ENCODE results near the gene PDHB. TPM values are rescaled to one million over a fixed set of nuclear protein-coding genes. Genes with fewer than 3 reads are reported as not detected.
A peak's percentile ranks its signal among the peaks of the same experiment; 100 is the strongest.

The PDHB gene
- total and polyA plus RNA-seq, 2 donors (not counting 1 experiment from before 2014, with no cell fraction given): 69.9 to 201 TPM

GRCh38 chr3:58419780-58420507, 13.7 kb downstream of the PDHB start:
- Histone ChIP-seq H3K36me3 (ENCODE audit: control insufficient read depth, insufficient read depth, low read length) (peaks cover 5% of the 10 kb centered on the region), H3K4me3 (replicated peaks in 1 of 4; ENCODE audit: control extremely low read depth in 1 of 4, insufficient read depth in 1 of 4, low read depth in 3 of 4, low read length in 4 of 4) (no peak overlapping the region), H3K4me1 (ENCODE audit: control insufficient read depth, extremely low read depth, insufficient read depth, low read length) (no peaks in the 10 kb centered on the region), H4K20me1 (ENCODE audit: control insufficient read depth, extremely low read depth, insufficient read depth, low read length) (no peaks in the 10 kb centered on the region), H2AFZ (ENCODE audit: low read length) (no peak overlapping the region), H3K27me3 (ENCODE audit: control insufficient read depth, insufficient read depth, low read length) (no peaks in the 10 kb centered on the region), H3K27ac (ENCODE audit: insufficient read depth, low read length) (peak overlapping the region; percentile 31), H3K9me3 (ENCODE audit: control insufficient read depth, insufficient read depth, low read depth, low read length) (no peaks in the 10 kb centered on the region), H3K9ac (ENCODE audit: insufficient read depth, low read length) (no peak overlapping the region), H3K79me2 (ENCODE audit: control insufficient read depth, insufficient read depth, low read length) (no peaks in the 10 kb centered on the region), H3K4me2 (ENCODE audit: extremely low read depth, insufficient read depth, low read length) (no peak overlapping the region)
- TF ChIP-seq CTCF (conservative IDR thresholded peaks at IDR 0.05 in 1 of 2, IDR thresholded peaks at IDR 0.05 in 1 of 2; ENCODE audit: low read depth in 1 of 2, low read length in 2 of 2): no peak
- TF ChIP-seq EZH2 (IDR thresholded peaks at IDR 0.05; ENCODE audit: low read length, missing control alignments): no peak
- DNase-seq (ENCODE audit: low read depth in 2 of 2): peak in 1 of 2 donors; percentile 58

GRCh38 chr3:58418227-58418626, 15.4 kb downstream of the PDHB start:
- no peak overlapping the region for H3K4me2 ChIP-seq (ENCODE audit: extremely low read depth, insufficient read depth, low read length)
- no peaks in the 10 kb centered on the region for H3K79me2 ChIP-seq (ENCODE audit: control insufficient read depth, insufficient read depth, low read length)
- H3K4me1 ChIP-seq (ENCODE audit: control insufficient read depth, extremely low read depth, insufficient read depth, low read length): no peaks in the 10 kb centered on the region
- H3K27me3 ChIP-seq (ENCODE audit: control insufficient read depth, insufficient read depth, low read length): no peaks in the 10 kb centered on the region
- no peak overlapping the region for H3K4me3 ChIP-seq (replicated peaks in 1 of 4; ENCODE audit: control extremely low read depth in 1 of 4, insufficient read depth in 1 of 4, low read depth in 3 of 4, low read length in 4 of 4)
- H4K20me1 ChIP-seq (ENCODE audit: control insufficient read depth, extremely low read depth, insufficient read depth, low read length): no peaks in the 10 kb centered on the region
- no peak overlapping the region for H3K9ac ChIP-seq (ENCODE audit: insufficient read depth, low read length)
- H3K27ac ChIP-seq (ENCODE audit: insufficient read depth, low read length): no peak overlapping the region
- DNase-seq (ENCODE audit: low read depth in 2 of 2): no peak
- H3K9me3 ChIP-seq (ENCODE audit: control insufficient read depth, insufficient read depth, low read depth, low read length): no peaks in the 10 kb centered on the region
- peaks cover 4% of the 10 kb centered on the region for H3K36me3 ChIP-seq (ENCODE audit: control insufficient read depth, insufficient read depth, low read length)
- TF ChIP-seq CTCF (conservative IDR thresholded peaks at IDR 0.05 in 1 of 2, IDR thresholded peaks at IDR 0.05 in 1 of 2; ENCODE audit: low read depth in 1 of 2, low read length in 2 of 2): no peak
- TF ChIP-seq EZH2 (IDR thresholded peaks at IDR 0.05; ENCODE audit: low read length, missing control alignments): no peak
- no peak overlapping the region for H2AFZ ChIP-seq (ENCODE audit: low read length)

GRCh38 chr3:58417075-58417474, 16.6 kb downstream of the PDHB start:
- H4K20me1 ChIP-seq (ENCODE audit: control insufficient read depth, extremely low read depth, insufficient read depth, low read length): no peaks in the 10 kb centered on the region
- no peak overlapping the region for H3K27ac ChIP-seq (ENCODE audit: insufficient read depth, low read length)
- no peak overlapping the region for H3K9ac ChIP-seq (ENCODE audit: insufficient read depth, low read length)
- H3K27me3 ChIP-seq (ENCODE audit: control insufficient read depth, insufficient read depth, low read length): no peaks in the 10 kb centered on the region
- no peak overlapping the region for H3K4me3 ChIP-seq (replicated peaks in 1 of 4; ENCODE audit: control extremely low read depth in 1 of 4, insufficient read depth in 1 of 4, low read depth in 3 of 4, low read length in 4 of 4)
- TF ChIP-seq CTCF (conservative IDR thresholded peaks at IDR 0.05 in 1 of 2, IDR thresholded peaks at IDR 0.05 in 1 of 2; ENCODE audit: low read depth in 1 of 2, low read length in 2 of 2) (no peak), EZH2 (IDR thresholded peaks at IDR 0.05; ENCODE audit: low read length, missing control alignments) (no peak)
- H3K36me3 ChIP-seq (ENCODE audit: control insufficient read depth, insufficient read depth, low read length): peaks cover 3% of the 10 kb centered on the region
- no peaks in the 10 kb centered on the region for H3K9me3 ChIP-seq (ENCODE audit: control insufficient read depth, insufficient read depth, low read depth, low read length)
- no peaks in the 10 kb centered on the region for H3K79me2 ChIP-seq (ENCODE audit: control insufficient read depth, insufficient read depth, low read length)
- no peak overlapping the region for H3K4me2 ChIP-seq (ENCODE audit: extremely low read depth, insufficient read depth, low read length)
- H2AFZ ChIP-seq (ENCODE audit: low read length): no peak overlapping the region
- no peaks in the 10 kb centered on the region for H3K4me1 ChIP-seq (ENCODE audit: control insufficient read depth, extremely low read depth, insufficient read depth, low read length)
- no peak for DNase-seq (ENCODE audit: low read depth in 2 of 2)
